HL-60 (cell line): ENCODE results near the gene TSPAN8.

Source experiments
- POLR2AphosphoS5 ChIP-seq: IDR thresholded peaks from 2 replicates; pipeline ENCODE4 v1.6.1; 2012; ENCODE audit warnings: low read depth
- REST ChIP-seq: IDR thresholded peaks from 2 replicates; pipeline ENCODE4 v1.6.1; 2012; ENCODE audit warnings: low read depth; ENCODE audit not compliant: insufficient replicate concordance

DNA sequence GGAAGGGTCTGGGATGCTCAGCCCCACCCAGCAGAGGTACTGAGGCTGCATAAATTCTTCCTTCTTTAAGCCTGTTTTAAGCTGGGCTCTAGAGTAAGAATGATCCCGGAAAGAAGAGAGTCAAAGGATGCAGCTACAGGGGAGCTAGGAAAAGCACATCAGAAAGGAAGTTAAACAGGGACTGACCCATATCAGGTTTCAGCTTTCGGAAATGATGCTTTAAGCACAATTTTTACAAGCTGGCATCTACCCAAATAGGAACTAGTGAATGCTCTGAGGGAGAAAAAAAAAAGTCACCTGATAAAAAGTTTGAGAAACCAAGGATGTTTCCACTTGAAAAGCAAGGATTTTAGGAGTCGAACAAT, 22.0 kb downstream of the TSPAN8 start:
- TF ChIP-seq REST (no peak), POLR2AphosphoS5 (no peak)
